Measurements from ENCODE around the gene IRF1.
"Not testable (repeated sequence)": the region's sequence is repeated elsewhere in the genome, so short reads cannot be mapped to it uniquely, and the experiment has no call there.

The IRF1 gene

GRCh38 chr5:132490484-132491367 lies at the start of gene IRF1:
IRF1 (minus strand) TSS chr5:132490773; CDS start chr5:132489478, 1,295 bp downstream.
- FAIRE-seq = no peak

- no peak for FAIRE-seq
These were observed 49.6 kb upstream of the IRF1 start for GRCh38 chr5:132540149-132540548.

GRCh38 chr5:132539716-132540115 lies 49.1 kb upstream of the IRF1 start:
- FAIRE-seq = no peak

GRCh38 chr5:132530946-132531345 lies 40.4 kb upstream of the IRF1 start:
- FAIRE-seq = no peak

- FAIRE-seq = no peak
These were observed 38.5 kb upstream of the IRF1 start for GRCh38 chr5:132528866-132529634.

GRCh38 chr5:132528021-132528420 lies 37.4 kb upstream of the IRF1 start:
- FAIRE-seq = no peak

- FAIRE-seq = no peak
These were observed 36.5 kb upstream of the IRF1 start for GRCh38 chr5:132526974-132527564.

GRCh38 chr5:132526290-132526973 lies 35.9 kb upstream of the IRF1 start:
- no peak for FAIRE-seq

GRCh38 chr5:132525299-132525724 lies 34.7 kb upstream of the IRF1 start:
- FAIRE-seq = no peak

GRCh38 chr5:132524877-132525276 lies 34.3 kb upstream of the IRF1 start:
- not testable (repeated sequence) for FAIRE-seq

- not testable (repeated sequence) for FAIRE-seq
These were observed 31.5 kb upstream of the IRF1 start for GRCh38 chr5:132522067-132522466.

GRCh38 chr5:132513618-132514336 lies 23.2 kb upstream of the IRF1 start:
- FAIRE-seq = not testable (repeated sequence)

GRCh38 chr5:132510076-132510475 lies 19.5 kb upstream of the IRF1 start:
- no peak for FAIRE-seq

GRCh38 chr5:132506094-132506692 lies 15.6 kb upstream of the IRF1 start:
- no peak for FAIRE-seq

- no peak for FAIRE-seq
These were observed 15.1 kb upstream of the IRF1 start for GRCh38 chr5:132505641-132506040.

- no peak for FAIRE-seq
These were observed 14.2 kb upstream of the IRF1 start for GRCh38 chr5:132504746-132505145.

GRCh38 chr5:132503244-132503643 lies 12.7 kb upstream of the IRF1 start:
- FAIRE-seq = no peak

- no peak for FAIRE-seq
These were observed 11.7 kb upstream of the IRF1 start for GRCh38 chr5:132501961-132502931.

- FAIRE-seq = no peak
These were observed 11.0 kb upstream of the IRF1 start for GRCh38 chr5:132501629-132501956.

GRCh38 chr5:132500931-132501628 lies 10.5 kb upstream of the IRF1 start:
- FAIRE-seq = no peak
